ENCODE results near the gene SNAP91. TPM values are rescaled to one million over a fixed set of nuclear protein-coding genes. Genes with fewer than 3 reads are reported as not detected.

The SNAP91 gene
- total RNA-seq, 1 donor from 2014 or later = 2.1 TPM

DNA sequence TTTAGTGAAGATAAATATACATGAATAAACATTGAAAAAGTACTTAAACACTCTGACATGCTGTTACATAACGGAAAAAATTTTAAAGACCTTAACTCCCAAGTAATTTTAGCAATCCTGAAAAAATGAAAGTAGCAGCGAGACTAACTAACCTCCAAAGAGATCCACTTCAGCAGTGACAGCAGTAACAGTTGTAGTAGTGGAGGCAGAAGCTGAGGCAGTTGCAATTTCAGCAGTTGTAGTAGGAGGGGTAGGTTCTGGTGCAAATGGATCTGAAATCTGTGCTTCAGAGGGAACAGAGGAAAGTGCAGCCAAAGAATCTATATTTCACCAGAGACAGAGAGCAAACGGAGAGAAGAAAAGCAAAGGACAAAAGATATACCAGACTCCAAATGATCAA is 107.8 kb downstream of the SNAP91 start:
- no peak overlapping the region for H3K4me3 ChIP-seq (ENCODE audit: low read length in 3 of 3)
- no peaks in the 10 kb centered on the region for H3K4me1 ChIP-seq (ENCODE audit: control insufficient read depth in 3 of 3, insufficient read depth in 3 of 3, low read length in 3 of 3)
- no peaks in the 10 kb centered on the region for H3K9me3 ChIP-seq (ENCODE audit: control insufficient read depth in 3 of 3, low read length in 3 of 3)
- no peak overlapping the region for H3K27ac ChIP-seq (ENCODE audit: low read depth, low read length)
- no peaks in the 10 kb centered on the region for H3K36me3 ChIP-seq (ENCODE audit: control insufficient read depth in 3 of 3, insufficient read depth in 3 of 3, low read length in 3 of 3)
- no peaks in the 10 kb centered on the region for H3K27me3 ChIP-seq (ENCODE audit: control insufficient read depth in 3 of 3, insufficient read depth in 3 of 3, low read length in 3 of 3)
- H3K9ac ChIP-seq (ENCODE audit: low read depth in 1 of 3, low read length in 3 of 3) = no peak overlapping the region

DNA sequence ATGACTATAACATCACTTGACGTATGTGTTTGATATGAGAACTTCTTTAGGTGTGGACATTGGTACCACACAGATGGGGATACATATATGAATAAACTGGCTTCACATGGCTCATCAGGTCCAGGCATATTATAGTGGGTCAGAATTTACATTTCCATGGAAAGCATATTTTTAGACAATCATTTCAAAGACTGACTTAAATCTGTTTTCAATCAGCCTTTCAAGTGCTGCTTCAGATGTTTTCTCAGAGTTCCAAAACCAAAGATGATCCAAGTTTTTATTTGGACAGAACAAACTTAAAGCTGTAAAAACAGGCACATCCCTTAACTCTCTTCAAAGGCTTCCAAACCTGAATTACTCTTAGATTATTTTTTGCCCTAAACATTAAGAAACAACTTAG is 108.4 kb downstream of the SNAP91 start:
- Histone ChIP-seq H3K27ac (ENCODE audit: low read depth, low read length) (no peak overlapping the region), H3K36me3 (ENCODE audit: control insufficient read depth in 3 of 3, insufficient read depth in 3 of 3, low read length in 3 of 3) (no peaks in the 10 kb centered on the region), H3K27me3 (ENCODE audit: control insufficient read depth in 3 of 3, insufficient read depth in 3 of 3, low read length in 3 of 3) (no peaks in the 10 kb centered on the region), H3K9me3 (ENCODE audit: control insufficient read depth in 3 of 3, low read length in 3 of 3) (no peaks in the 10 kb centered on the region), H3K4me1 (ENCODE audit: control insufficient read depth in 3 of 3, insufficient read depth in 3 of 3, low read length in 3 of 3) (no peaks in the 10 kb centered on the region), H3K9ac (ENCODE audit: low read depth in 1 of 3, low read length in 3 of 3) (no peak overlapping the region), H3K4me3 (ENCODE audit: low read length in 3 of 3) (no peak overlapping the region)

DNA sequence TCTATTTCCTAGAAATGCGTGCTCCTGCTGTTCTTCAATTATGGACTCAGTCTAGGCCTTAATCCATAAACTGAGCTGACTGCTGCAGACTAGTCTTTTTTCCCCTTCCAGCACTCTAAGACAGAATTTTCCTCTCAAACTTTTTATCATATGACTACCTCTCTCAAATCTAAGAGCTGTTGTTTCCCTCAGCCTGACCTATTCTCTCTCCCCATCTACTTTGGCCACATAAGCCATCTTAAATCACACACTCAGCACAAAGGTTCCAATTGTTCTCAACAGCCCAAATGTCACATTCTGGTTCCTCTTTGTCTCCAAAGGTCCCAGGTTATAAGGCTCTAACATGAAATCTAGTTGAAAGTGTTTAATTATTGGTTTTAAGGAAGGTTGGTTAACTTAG is 111.4 kb downstream of the SNAP91 start:
- no peak overlapping the region for H3K9ac ChIP-seq (ENCODE audit: low read depth in 1 of 3, low read length in 3 of 3)
- no peaks in the 10 kb centered on the region for H3K4me1 ChIP-seq (ENCODE audit: control insufficient read depth in 3 of 3, insufficient read depth in 3 of 3, low read length in 3 of 3)
- H3K4me3 ChIP-seq (ENCODE audit: low read length in 3 of 3) = no peak overlapping the region
- no peak overlapping the region for H3K27ac ChIP-seq (ENCODE audit: low read depth, low read length)
- H3K36me3 ChIP-seq (ENCODE audit: control insufficient read depth in 3 of 3, insufficient read depth in 3 of 3, low read length in 3 of 3) = no peaks in the 10 kb centered on the region
- H3K27me3 ChIP-seq (ENCODE audit: control insufficient read depth in 3 of 3, insufficient read depth in 3 of 3, low read length in 3 of 3) = no peaks in the 10 kb centered on the region
- no peaks in the 10 kb centered on the region for H3K9me3 ChIP-seq (ENCODE audit: control insufficient read depth in 3 of 3, low read length in 3 of 3)

DNA sequence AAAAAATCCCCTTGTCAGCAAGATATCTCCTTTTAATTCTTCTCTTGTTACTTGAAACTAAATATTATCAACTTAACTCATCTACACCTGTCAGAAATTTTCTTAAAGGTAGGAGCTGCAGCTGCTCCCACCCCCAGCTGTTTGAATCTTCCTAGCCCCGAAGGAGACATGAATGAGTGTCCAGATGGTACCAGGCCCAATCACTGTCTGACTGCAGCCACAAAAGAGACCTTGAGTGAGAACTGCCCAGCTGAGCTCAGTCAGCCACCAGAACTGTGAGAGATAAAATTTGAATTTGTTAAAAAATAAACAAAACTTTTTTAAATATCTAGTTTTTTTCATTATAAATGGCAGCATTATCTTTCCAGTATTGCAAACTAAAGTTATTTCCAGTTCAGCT is 111.8 kb downstream of the SNAP91 start:
- no peak overlapping the region for H3K4me3 ChIP-seq (ENCODE audit: low read length in 3 of 3)
- no peak overlapping the region for H3K27ac ChIP-seq (ENCODE audit: low read depth, low read length)
- no peaks in the 10 kb centered on the region for H3K9me3 ChIP-seq (ENCODE audit: control insufficient read depth in 3 of 3, low read length in 3 of 3)
- no peaks in the 10 kb centered on the region for H3K4me1 ChIP-seq (ENCODE audit: control insufficient read depth in 3 of 3, insufficient read depth in 3 of 3, low read length in 3 of 3)
- no peaks in the 10 kb centered on the region for H3K36me3 ChIP-seq (ENCODE audit: control insufficient read depth in 3 of 3, insufficient read depth in 3 of 3, low read length in 3 of 3)
- no peak overlapping the region for H3K9ac ChIP-seq (ENCODE audit: low read depth in 1 of 3, low read length in 3 of 3)
- no peaks in the 10 kb centered on the region for H3K27me3 ChIP-seq (ENCODE audit: control insufficient read depth in 3 of 3, insufficient read depth in 3 of 3, low read length in 3 of 3)

DNA sequence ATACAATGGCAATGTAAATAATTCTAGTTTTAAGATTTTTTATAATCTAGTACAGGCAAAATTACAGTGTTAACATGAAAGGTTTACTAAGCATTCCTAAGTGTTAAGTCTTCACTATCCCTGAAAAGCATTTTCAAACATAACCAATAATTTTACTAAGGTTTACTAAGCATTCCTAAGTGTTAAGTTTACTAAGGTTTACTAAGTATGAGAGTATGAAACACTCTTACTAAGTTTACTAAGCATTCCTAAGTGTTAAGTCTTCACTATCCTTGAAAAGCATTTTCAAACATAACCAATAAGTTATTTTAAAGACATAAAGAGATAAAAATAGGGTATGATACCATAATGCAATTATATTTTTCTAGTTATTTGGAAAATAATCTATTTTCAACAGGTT is 114.0 kb downstream of the SNAP91 start:
- no peaks in the 10 kb centered on the region for H3K9me3 ChIP-seq (ENCODE audit: control insufficient read depth in 3 of 3, low read length in 3 of 3)
- no peaks in the 10 kb centered on the region for H3K27me3 ChIP-seq (ENCODE audit: control insufficient read depth in 3 of 3, insufficient read depth in 3 of 3, low read length in 3 of 3)
- no peaks in the 10 kb centered on the region for H3K36me3 ChIP-seq (ENCODE audit: control insufficient read depth in 3 of 3, insufficient read depth in 3 of 3, low read length in 3 of 3)
- no peak overlapping the region for H3K9ac ChIP-seq (ENCODE audit: low read depth in 1 of 3, low read length in 3 of 3)
- H3K27ac ChIP-seq (ENCODE audit: low read depth, low read length) = no peak overlapping the region
- no peaks in the 10 kb centered on the region for H3K4me1 ChIP-seq (ENCODE audit: control insufficient read depth in 3 of 3, insufficient read depth in 3 of 3, low read length in 3 of 3)
- H3K4me3 ChIP-seq (ENCODE audit: low read length in 3 of 3) = no peak overlapping the region

DNA sequence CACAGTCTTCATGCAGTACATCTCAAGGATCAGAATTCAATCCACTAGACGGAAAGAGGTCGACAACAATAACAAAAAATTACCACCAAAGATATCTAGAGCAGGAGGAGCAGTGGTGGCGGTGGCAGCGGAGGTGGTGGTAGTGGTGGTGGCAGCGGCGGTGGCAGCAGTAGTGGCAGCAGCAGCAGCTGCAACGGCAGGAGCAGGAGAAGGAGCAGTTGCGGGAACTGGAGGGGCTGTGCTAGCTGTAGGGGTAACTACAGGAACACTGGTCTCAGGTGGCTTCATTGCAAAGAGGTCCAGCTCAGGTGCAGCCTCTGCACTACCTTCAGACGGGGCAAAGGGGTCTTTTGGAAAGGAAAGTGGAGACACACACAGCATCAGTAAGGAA is 115.5 kb downstream of the SNAP91 start:
- Histone ChIP-seq H3K4me3 (ENCODE audit: low read length in 3 of 3) (no peak overlapping the region), H3K27ac (ENCODE audit: low read depth, low read length) (no peak overlapping the region), H3K9ac (ENCODE audit: low read depth in 1 of 3, low read length in 3 of 3) (no peak overlapping the region), H3K27me3 (ENCODE audit: control insufficient read depth in 3 of 3, insufficient read depth in 3 of 3, low read length in 3 of 3) (no peaks in the 10 kb centered on the region), H3K36me3 (ENCODE audit: control insufficient read depth in 3 of 3, insufficient read depth in 3 of 3, low read length in 3 of 3) (no peaks in the 10 kb centered on the region), H3K4me1 (ENCODE audit: control insufficient read depth in 3 of 3, insufficient read depth in 3 of 3, low read length in 3 of 3) (no peaks in the 10 kb centered on the region), H3K9me3 (ENCODE audit: control insufficient read depth in 3 of 3, low read length in 3 of 3) (no peaks in the 10 kb centered on the region)

DNA sequence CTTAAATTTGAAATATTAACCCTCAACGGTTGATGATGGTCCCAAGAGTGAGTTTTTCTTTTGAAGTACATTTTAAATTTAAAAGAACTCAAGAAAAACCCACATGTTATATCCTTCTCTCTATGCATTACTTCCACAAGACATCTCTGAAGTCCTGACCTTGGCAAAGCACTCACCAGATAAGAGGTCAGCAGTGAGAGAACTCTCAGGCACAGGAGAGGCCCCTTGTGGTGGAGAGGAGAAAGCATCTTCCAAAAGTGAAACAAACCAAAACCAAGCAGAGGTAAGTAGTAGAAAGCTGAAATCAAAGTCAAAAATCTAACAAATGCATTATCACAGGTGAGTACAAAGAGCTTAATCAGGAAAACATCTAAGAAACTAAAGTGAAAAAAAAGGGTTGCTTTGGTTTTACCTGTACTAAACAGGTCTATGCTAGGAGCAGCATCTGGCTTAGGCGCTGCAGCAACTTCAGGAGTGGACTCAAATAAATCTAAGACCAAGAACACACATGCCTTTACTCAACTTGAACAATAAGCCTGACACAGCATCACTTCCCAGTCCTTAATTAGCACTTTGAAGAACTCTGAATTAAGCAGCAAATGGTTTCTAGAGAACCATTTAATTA is 116.0 kb downstream of the SNAP91 start:
- no peak overlapping the region for H3K27ac ChIP-seq (ENCODE audit: low read depth, low read length)
- no peaks in the 10 kb centered on the region for H3K27me3 ChIP-seq (ENCODE audit: control insufficient read depth in 3 of 3, insufficient read depth in 3 of 3, low read length in 3 of 3)
- H3K36me3 ChIP-seq (ENCODE audit: control insufficient read depth in 3 of 3, insufficient read depth in 3 of 3, low read length in 3 of 3) = no peaks in the 10 kb centered on the region
- no peak overlapping the region for H3K4me3 ChIP-seq (ENCODE audit: low read length in 3 of 3)
- no peaks in the 10 kb centered on the region for H3K9me3 ChIP-seq (ENCODE audit: control insufficient read depth in 3 of 3, low read length in 3 of 3)
- H3K9ac ChIP-seq (ENCODE audit: low read depth in 1 of 3, low read length in 3 of 3) = no peak overlapping the region
- no peaks in the 10 kb centered on the region for H3K4me1 ChIP-seq (ENCODE audit: control insufficient read depth in 3 of 3, insufficient read depth in 3 of 3, low read length in 3 of 3)

DNA sequence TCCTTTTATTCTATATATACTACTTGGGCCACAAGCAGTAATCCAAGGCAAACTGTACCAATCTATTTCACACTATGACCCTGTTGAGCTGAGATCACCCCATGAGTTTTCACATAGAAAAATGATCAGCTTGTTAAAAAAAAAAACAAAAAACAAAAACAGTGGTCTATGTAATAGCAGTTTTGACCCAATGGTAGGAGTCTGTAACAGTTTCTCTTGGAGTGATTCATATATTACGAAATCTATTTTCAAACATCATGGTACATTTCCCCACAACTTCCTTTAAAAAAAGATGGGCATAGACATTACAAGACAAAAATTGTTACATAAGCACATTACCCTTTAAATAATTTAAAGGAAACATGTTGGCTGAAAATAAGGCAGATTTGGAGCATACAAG is 118.5 kb downstream of the SNAP91 start:
- H3K9me3 ChIP-seq (ENCODE audit: control insufficient read depth in 3 of 3, low read length in 3 of 3) = no peaks in the 10 kb centered on the region
- H3K9ac ChIP-seq (ENCODE audit: low read depth in 1 of 3, low read length in 3 of 3) = no peak overlapping the region
- no peaks in the 10 kb centered on the region for H3K27me3 ChIP-seq (ENCODE audit: control insufficient read depth in 3 of 3, insufficient read depth in 3 of 3, low read length in 3 of 3)
- no peaks in the 10 kb centered on the region for H3K4me1 ChIP-seq (ENCODE audit: control insufficient read depth in 3 of 3, insufficient read depth in 3 of 3, low read length in 3 of 3)
- no peaks in the 10 kb centered on the region for H3K36me3 ChIP-seq (ENCODE audit: control insufficient read depth in 3 of 3, insufficient read depth in 3 of 3, low read length in 3 of 3)
- no peak overlapping the region for H3K4me3 ChIP-seq (ENCODE audit: low read length in 3 of 3)
- no peak overlapping the region for H3K27ac ChIP-seq (ENCODE audit: low read depth, low read length)

DNA sequence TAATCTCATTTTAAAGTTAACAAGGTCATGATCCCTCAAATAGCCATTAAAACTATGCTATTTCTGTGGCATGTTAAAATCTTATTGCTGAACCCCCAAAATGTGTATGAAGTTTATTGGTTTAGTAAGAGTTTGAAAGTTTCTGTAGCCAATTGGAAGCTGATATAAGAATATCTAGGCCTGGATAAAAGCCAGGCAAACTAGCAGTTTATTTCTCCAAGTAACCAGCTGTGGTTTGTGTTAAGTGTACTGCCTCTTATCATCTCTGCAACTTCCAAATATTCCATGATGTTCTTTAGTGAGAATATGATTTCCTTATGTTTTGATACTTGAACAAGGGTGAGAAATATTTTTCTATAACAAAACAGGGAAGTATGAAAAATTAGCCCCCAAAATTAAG is 119.8 kb downstream of the SNAP91 start:
- H3K9ac ChIP-seq (ENCODE audit: low read depth in 1 of 3, low read length in 3 of 3) = no peak overlapping the region
- H3K9me3 ChIP-seq (ENCODE audit: control insufficient read depth in 3 of 3, low read length in 3 of 3) = no peaks in the 10 kb centered on the region
- no peaks in the 10 kb centered on the region for H3K36me3 ChIP-seq (ENCODE audit: control insufficient read depth in 3 of 3, insufficient read depth in 3 of 3, low read length in 3 of 3)
- H3K4me1 ChIP-seq (ENCODE audit: control insufficient read depth in 3 of 3, insufficient read depth in 3 of 3, low read length in 3 of 3) = no peaks in the 10 kb centered on the region
- H3K27ac ChIP-seq (ENCODE audit: low read depth, low read length) = no peak overlapping the region
- H3K27me3 ChIP-seq (ENCODE audit: control insufficient read depth in 3 of 3, insufficient read depth in 3 of 3, low read length in 3 of 3) = no peaks in the 10 kb centered on the region
- H3K4me3 ChIP-seq (ENCODE audit: low read length in 3 of 3) = no peak overlapping the region

DNA sequence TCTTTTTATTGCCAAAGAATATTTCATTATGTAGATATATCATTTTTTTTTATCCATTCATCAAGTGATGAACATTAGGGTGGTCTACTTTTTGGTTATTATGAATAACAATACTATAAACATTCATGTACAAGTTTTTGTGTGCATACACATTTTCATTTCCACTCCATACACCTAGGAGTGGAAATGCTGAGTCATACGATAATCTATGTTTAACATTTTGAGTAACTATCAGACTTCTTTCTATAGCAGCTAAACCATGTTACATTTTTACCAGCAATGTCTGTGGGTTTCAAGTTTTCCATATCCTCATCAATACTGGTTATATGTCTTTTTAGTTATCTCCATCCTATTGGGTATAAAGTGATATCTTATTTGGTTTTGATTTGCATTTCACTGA is 130.8 kb downstream of the SNAP91 start:
- Histone ChIP-seq H3K27ac (ENCODE audit: low read depth, low read length) (no peak overlapping the region), H3K36me3 (ENCODE audit: control insufficient read depth in 3 of 3, insufficient read depth in 3 of 3, low read length in 3 of 3) (no peaks in the 10 kb centered on the region), H3K4me1 (ENCODE audit: control insufficient read depth in 3 of 3, insufficient read depth in 3 of 3, low read length in 3 of 3) (no peaks in the 10 kb centered on the region), H3K27me3 (ENCODE audit: control insufficient read depth in 3 of 3, insufficient read depth in 3 of 3, low read length in 3 of 3) (peaks cover 0 to 2% (median 0%) of the 10 kb centered on the region in 3 donors), H3K9me3 (ENCODE audit: control insufficient read depth in 3 of 3, low read length in 3 of 3) (no peaks in the 10 kb centered on the region), H3K9ac (ENCODE audit: low read depth in 1 of 3, low read length in 3 of 3) (no peak overlapping the region), H3K4me3 (ENCODE audit: low read length in 3 of 3) (no peak overlapping the region)

DNA sequence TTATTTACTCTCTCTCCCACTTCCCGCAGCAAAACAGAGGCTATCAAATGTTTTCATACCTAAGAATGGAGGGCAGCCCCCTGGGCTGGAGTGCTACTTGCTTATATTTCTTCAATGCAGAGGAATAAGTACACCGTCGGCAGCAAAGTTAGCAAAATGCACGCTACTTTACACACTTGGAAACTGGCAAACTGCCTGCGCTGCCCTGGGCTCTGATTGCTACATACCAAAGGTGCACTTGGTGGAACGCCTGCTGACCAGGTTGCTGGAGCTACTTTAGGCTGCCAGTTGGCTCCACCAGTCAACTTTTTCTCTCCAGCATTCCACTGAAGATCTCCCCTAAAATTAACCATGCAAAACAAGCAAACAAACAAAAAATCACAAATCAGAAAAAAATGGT is 134.1 kb downstream of the SNAP91 start:
- H3K27me3 ChIP-seq (ENCODE audit: control insufficient read depth in 3 of 3, insufficient read depth in 3 of 3, low read length in 3 of 3) = peaks cover 0 to 2% (median 0%) of the 10 kb centered on the region in 3 donors
- no peaks in the 10 kb centered on the region for H3K36me3 ChIP-seq (ENCODE audit: control insufficient read depth in 3 of 3, insufficient read depth in 3 of 3, low read length in 3 of 3)
- H3K27ac ChIP-seq (ENCODE audit: low read depth, low read length) = no peak overlapping the region
- H3K4me1 ChIP-seq (ENCODE audit: control insufficient read depth in 3 of 3, insufficient read depth in 3 of 3, low read length in 3 of 3) = no peaks in the 10 kb centered on the region
- H3K9ac ChIP-seq (ENCODE audit: low read depth in 1 of 3, low read length in 3 of 3) = no peak overlapping the region
- no peak overlapping the region for H3K4me3 ChIP-seq (ENCODE audit: low read length in 3 of 3)
- H3K9me3 ChIP-seq (ENCODE audit: control insufficient read depth in 3 of 3, low read length in 3 of 3) = no peaks in the 10 kb centered on the region
